PC-9 (cell line): ENCODE measurements around the gene ANGPTL2. TPM values are rescaled to one million over a fixed set of nuclear protein-coding genes. Genes with fewer than 3 reads are reported as not detected.

Source experiments
- BruUV-seq: library from RNA; stranded (reverse); fragments of 400-500 nt; replicated peaks from 2 replicates; lab custom pipeline; 2021; lab: Mats Ljungman, UMichigan
- CTCF ChIA-PET: fragments of 300-600 bp; sonication (Branson Sonifier 250); formaldehyde crosslinking; loops from one replicate; lab custom pipeline; 2022; ENCODE audit warnings: antibody characterized with exemption; lab: Charles Lee
- POLR2A ChIA-PET: fragments of 300-600 bp; sonication (Branson Sonifier 250); formaldehyde crosslinking; loops from one replicate; lab custom pipeline; 2022; ENCODE audit warnings: antibody characterized with exemption; ENCODE audit not compliant: unreplicated experiment; lab: Charles Lee
- DNase-seq, 2 experiments: peaks; one replicate each; pipeline versions ENCODE4 v3.0.0 to v3.0.0-alpha.2; 2015 to 2022; ENCODE audit warnings: mixed read lengths in 1 of 2
- H2AFZ ChIP-seq: fragments of 200-600 bp; sonication (generic); 2 replicates; pipeline ENCODE4 v1.8.1; 2017; ENCODE audit warnings: antibody characterized with exemption
- H3F3A ChIP-seq: fragments of 200-600 bp; sonication (generic); 2 replicates; pipeline ENCODE4 v1.8.1; 2017; ENCODE audit warnings: antibody characterized with exemption, mild to moderate bottlenecking, low read depth; ENCODE audit not compliant: insufficient read depth
- H3K27ac ChIP-seq: fragments of 200-600 bp; sonication (generic); 2 replicates; pipeline ENCODE4 v1.6.1; 2016; ENCODE audit warnings: mixed run types
- H3K27me3 ChIP-seq: fragments of 200-600 bp; sonication (generic); 2 replicates; pipeline ENCODE4 v1.6.1; 2016; ENCODE audit warnings: low read depth, mixed run types; ENCODE audit not compliant: insufficient read depth
- H3K36me3 ChIP-seq: fragments of 200-600 bp; sonication (generic); 2 replicates; pipeline ENCODE4 v1.6.1; 2016; ENCODE audit warnings: low read depth, mixed run types
- H3K4me1 ChIP-seq: fragments of 200-600 bp; sonication (generic); replicated peaks from 2 replicates; pipeline ENCODE4 v1.6.1; 2016; ENCODE audit warnings: mixed run types; ENCODE audit not compliant: insufficient read depth
- H3K4me2 ChIP-seq: fragments of 200-600 bp; sonication (generic); 2 replicates; pipeline ENCODE4 v1.6.1; 2017; ENCODE audit warnings: mixed run types
- H3K4me3 ChIP-seq: fragments of 200-600 bp; sonication (generic); 2 replicates; pipeline ENCODE4 v1.6.1; 2016; ENCODE audit warnings: mixed run types
- H3K79me2 ChIP-seq: fragments of 200-600 bp; sonication (generic); 2 replicates; pipeline ENCODE4 v1.6.1; 2017; ENCODE audit warnings: low read depth, mixed run types
- H3K9me2 ChIP-seq: fragments of 200-600 bp; sonication (generic); 2 replicates; pipeline ENCODE4 v1.8.1; 2017; ENCODE audit warnings: mild to moderate bottlenecking; ENCODE audit not compliant: insufficient read depth
- H3K9me3 ChIP-seq: fragments of 200-600 bp; sonication (generic); 2 replicates; pipeline ENCODE4 v1.8.1; 2016; ENCODE audit warnings: low read depth; ENCODE audit not compliant: insufficient read depth
- H4K20me1 ChIP-seq: fragments of 200-600 bp; sonication (generic); 2 replicates; pipeline ENCODE4 v1.8.1; 2017; ENCODE audit not compliant: insufficient read depth
- CTCF ChIP-seq: fragments of 200-600 bp; sonication (generic); conservative IDR thresholded peaks from 2 replicates; pipeline ENCODE4 v1.6.1; 2017; ENCODE audit warnings: mixed run types, antibody characterized with exemption, mild to moderate bottlenecking, moderate library complexity
- EZH2 ChIP-seq: fragments of 200-600 bp; sonication (generic); IDR thresholded peaks from 2 replicates; pipeline ENCODE4 v1.8.0; 2017; ENCODE audit warnings: antibody characterized with exemption, low read depth
- intact Hi-C: fragments of 100-400 bp; cut with micrococcal nuclease; formaldehyde crosslinking; loops from one replicate; pipeline ENCODE4 v1.10.0; 2022; ENCODE audit not compliant: unreplicated experiment
- total RNA-seq: library from RNA; stranded (reverse); gene quantifications from 2 replicates; pipeline ENCODE4 v1.2.3, GENCODE V29; 2021

ANGPTL2 gene
- total RNA-seq, 1 experiment from 2014 or later, result 0.13 TPM

- Histone ChIP-seq H3K4me2 (no peak overlapping the region), H3K27me3 (no peaks in the 10 kb centered on the region), H3K4me3 (no peak overlapping the region), H3K27ac (no peak overlapping the region), H3K9me2 (no peaks in the 10 kb centered on the region), H3F3A (peaks cover 13% of the 10 kb centered on the region), H3K4me1 (peaks cover 28% of the 10 kb centered on the region), H2AFZ (no peak overlapping the region), H4K20me1 (no peaks in the 10 kb centered on the region), H3K9me3 (no peaks in the 10 kb centered on the region), H3K36me3 (0 out of 2 replicates have a peak, but pooled peaks cover 4% of the 10 kb centered on the region), H3K79me2 (no peaks in the 10 kb centered on the region)
- ChIA-PET POLR2A (no interaction called here), CTCF (interaction anchor here (0.6 to 1.1 kb wide), 2 partner anchors 39 to 92 kb away, joined by 3 to 4 read pairs; no protein-coding TSS in a partner anchor)
- BruUV-seq, result no TSS peak
- DNase-seq, result no peak
- intact Hi-C loops, result no loop called here
- TF ChIP-seq CTCF, result no peak
Observed at GRCh38 chr9:127045148-127045547, 77.3 kb downstream of the ANGPTL2 start.

- no TSS peak for BruUV-seq
- no peak for DNase-seq
- H3K4me2 ChIP-seq, result no peak overlapping the region
- H3K4me3 ChIP-seq, result no peak overlapping the region
- POLR2A ChIA-PET, result no interaction called here
- H3K4me1 ChIP-seq, result no peaks in the 10 kb centered on the region
- no peak for TF ChIP-seq CTCF
- TF ChIP-seq EZH2, result no peak
- CTCF ChIA-PET, result no interaction called here
- H3K9me2 ChIP-seq, result no peaks in the 10 kb centered on the region; the same call in none of the 2 replicates
- no peaks in the 10 kb centered on the region; the same call in 1 of the 2 replicates for H3F3A ChIP-seq
- no peaks in the 10 kb centered on the region for H3K79me2 ChIP-seq
- no peak overlapping the region for H3K27ac ChIP-seq
- H3K27me3 ChIP-seq, result no peaks in the 10 kb centered on the region
- no peaks in the 10 kb centered on the region for H3K9me3 ChIP-seq
- H2AFZ ChIP-seq, result no peak overlapping the region
- intact Hi-C loops, result no loop called here
- H4K20me1 ChIP-seq, result no peaks in the 10 kb centered on the region
- H3K36me3 ChIP-seq, result 0 out of 2 replicates have a peak, but pooled peaks cover 4% of the 10 kb centered on the region
Observed at GRCh38 chr9:127039492-127039891, 82.9 kb downstream of the ANGPTL2 start.

- Histone ChIP-seq H3K9me3 (no peaks in the 10 kb centered on the region), H2AFZ (no peak overlapping the region), H4K20me1 (no peaks in the 10 kb centered on the region), H3F3A (peaks cover 3% of the 10 kb centered on the region; the same call in 1 of the 2 replicates), H3K27ac (no peak overlapping the region), H3K4me1 (peaks cover 7% of the 10 kb centered on the region; the same call in 1 of the 2 replicates), H3K36me3 (0 out of 2 replicates have a peak, but pooled peaks cover 4% of the 10 kb centered on the region), H3K27me3 (no peaks in the 10 kb centered on the region), H3K4me3 (no peak overlapping the region), H3K9me2 (no peaks in the 10 kb centered on the region; the same call in none of the 2 replicates), H3K4me2 (no peak overlapping the region), H3K79me2 (no peaks in the 10 kb centered on the region)
- ChIA-PET CTCF (no interaction called here), POLR2A (no interaction called here)
- intact Hi-C loops, result no loop called here
- no peak for TF ChIP-seq CTCF
- TF ChIP-seq EZH2, result no peak
- no peak for DNase-seq
- no TSS peak for BruUV-seq
Observed at GRCh38 chr9:127038531-127038930, 83.9 kb downstream of the ANGPTL2 start.

Other genes starting within 250 kb of the ANGPTL2 start
- gene RALGPS1, start 207.9 kb downstream of the ANGPTL2 start, total RNA-seq, result 23.3 and 25.8 TPM in 2 replicates
- 10.8 and 18.1 TPM in 2 replicates for gene GARNL3, start 142.1 kb upstream of the ANGPTL2 start, total RNA-seq